HG03039 (cell line): ENCODE measurements around the gene ULBP2.

Experiments used
- ATAC-seq: cut with Tn5 transposase; IDR thresholded peaks from one replicate; pipeline ENCODE4 v1.9.1; 2021; ENCODE audit warnings: mild to moderate bottlenecking, moderate library complexity; ENCODE audit not compliant: unreplicated experiment

The ULBP2 gene

DNA sequence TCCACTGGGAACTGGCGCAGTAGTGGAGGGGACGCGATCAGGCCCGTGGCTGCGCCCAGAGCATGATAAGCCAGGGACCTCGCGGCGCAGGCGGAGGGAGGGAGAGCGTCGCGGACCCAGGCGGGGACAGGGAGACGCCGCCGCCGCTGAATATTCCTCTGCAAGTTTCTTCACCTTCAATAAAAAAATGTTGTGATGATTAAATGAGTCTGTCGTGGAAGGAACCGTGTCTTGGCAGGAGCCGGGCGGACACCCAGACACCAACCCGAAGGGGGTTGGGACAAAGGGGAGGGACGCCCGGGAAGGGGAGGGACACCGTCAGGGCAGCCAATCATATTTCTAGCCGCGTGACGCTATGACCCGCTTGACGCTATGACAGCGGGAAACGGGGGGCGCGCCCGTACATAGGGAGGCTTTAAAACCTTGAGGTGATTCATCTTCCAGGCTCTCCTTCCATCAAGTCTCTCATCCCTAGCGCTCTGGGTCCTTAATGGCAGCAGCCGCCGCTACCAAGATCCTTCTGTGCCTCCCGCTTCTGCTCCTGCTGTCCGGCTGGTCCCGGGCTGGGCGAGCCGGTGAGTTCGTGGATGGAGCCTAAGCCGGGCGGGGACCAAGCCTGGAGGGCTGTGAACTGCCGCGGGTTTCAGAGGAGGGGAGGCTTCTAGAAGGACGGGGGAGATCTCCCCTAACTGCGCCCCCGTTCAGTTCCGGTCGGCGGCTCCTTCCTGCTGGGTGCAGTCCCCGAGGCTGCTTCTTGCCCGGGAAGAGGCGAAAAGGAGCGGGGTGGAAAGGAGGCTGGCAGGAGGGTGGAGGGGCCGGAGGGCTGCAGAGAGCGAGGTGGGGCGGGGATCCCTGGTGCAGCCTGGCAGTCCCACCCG is at the start of gene ULBP2:
ULBP2 (plus strand) TSS at position 432 of the 878 bp plus-strand sequence; CDS start at position 491, 59 bp downstream.
- no peak for ATAC-seq

DNA sequence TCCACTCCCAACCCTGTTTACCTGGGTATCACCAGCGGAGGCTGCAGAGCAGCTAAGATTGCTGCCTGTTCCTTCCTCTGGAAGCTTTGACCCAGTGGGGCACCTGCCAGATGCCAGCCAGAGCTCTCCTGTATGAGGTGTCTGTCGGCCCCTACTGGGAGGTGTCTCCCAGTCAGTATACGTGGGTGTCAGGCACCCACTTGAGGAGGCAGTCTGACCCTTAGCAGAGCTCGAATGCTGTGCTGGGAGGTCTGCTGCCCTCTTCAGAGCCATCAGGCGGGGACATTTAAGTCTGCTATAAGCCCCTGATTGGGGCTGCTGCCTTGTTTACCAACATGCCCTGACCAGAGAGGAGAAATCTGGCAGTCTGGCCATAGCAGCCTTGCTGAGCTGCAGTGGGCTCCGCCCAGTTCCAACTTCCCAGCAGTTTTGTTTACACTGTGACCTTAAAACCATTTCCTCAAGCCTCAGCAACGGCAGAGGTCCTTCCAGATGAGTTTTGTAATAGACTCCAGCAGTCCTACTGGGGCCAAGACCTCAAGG is 46.7 kb upstream of the ULBP2 start:
- no peak for ATAC-seq

- ATAC-seq, result no peak
Measured at GRCh38 chr6:149895833-149896271, 46.0 kb upstream of the ULBP2 start.

GRCh38 chr6:149896491-149896890 is 45.3 kb upstream of the ULBP2 start:
- no peak for ATAC-seq

DNA sequence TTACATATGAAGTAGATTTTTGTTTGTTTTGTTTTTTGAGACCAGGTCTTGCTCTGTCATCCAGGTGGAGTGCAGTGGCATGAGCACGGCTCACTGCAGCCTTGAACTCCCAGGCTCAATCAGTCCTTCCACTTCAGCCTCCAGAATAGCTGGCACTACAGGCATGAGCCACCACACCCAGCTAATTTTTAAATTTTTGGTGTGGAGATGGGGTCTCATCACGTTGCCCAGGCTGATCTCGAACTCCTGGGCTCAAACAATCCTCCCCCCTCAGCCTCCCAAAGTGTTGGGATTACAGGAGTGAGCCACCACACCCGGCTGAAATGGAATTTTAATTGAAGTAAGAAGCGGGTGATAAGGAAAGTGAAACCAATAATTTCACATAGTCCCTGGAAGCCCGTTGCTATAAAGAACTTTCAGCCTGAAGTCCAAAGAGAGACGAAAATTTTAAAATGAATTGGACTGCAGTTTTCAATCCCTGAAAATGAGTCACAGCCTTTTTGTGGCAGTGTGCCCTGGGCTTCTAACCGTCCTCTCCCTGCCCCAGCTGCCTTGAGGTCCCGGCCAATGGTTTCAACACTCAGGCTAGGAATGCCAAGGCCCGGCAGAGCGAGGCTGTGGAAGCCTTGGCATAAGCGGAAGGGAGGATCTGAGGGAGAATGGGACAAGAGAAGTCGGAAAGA is 44.7 kb upstream of the ULBP2 start:
- ATAC-seq, result no peak

- ATAC-seq, result no peak
Measured at GRCh38 chr6:149897855-149898744, 43.7 kb upstream of the ULBP2 start, which contains the start of gene RAET1E. RAET1E (minus strand) TSS chr6:149898113; CDS start chr6:149890901, 7,212 bp downstream.

DNA sequence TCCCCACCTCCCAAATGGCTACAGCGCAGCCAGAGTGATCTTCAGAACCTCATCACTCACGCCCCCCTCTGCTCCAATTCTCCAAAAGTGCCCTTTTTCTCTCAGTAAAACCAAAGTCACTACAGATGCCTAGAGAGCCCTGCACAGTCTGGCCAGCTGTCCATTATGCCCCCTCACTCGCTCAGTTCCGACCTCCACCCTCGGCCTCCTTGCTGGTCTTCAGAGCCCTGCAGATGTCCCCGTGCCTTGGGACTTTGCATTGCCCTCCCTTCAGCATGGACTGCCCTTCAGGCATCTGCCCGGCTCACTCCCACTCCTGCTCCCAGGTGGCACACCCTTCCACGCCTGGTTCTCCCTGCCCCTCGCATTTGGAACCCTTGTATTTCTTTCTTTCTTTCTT is 42.8 kb upstream of the ULBP2 start:
- ATAC-seq, result no peak

GRCh38 chr6:149899486-149899885 is 42.3 kb upstream of the ULBP2 start:
- no peak for ATAC-seq

DNA sequence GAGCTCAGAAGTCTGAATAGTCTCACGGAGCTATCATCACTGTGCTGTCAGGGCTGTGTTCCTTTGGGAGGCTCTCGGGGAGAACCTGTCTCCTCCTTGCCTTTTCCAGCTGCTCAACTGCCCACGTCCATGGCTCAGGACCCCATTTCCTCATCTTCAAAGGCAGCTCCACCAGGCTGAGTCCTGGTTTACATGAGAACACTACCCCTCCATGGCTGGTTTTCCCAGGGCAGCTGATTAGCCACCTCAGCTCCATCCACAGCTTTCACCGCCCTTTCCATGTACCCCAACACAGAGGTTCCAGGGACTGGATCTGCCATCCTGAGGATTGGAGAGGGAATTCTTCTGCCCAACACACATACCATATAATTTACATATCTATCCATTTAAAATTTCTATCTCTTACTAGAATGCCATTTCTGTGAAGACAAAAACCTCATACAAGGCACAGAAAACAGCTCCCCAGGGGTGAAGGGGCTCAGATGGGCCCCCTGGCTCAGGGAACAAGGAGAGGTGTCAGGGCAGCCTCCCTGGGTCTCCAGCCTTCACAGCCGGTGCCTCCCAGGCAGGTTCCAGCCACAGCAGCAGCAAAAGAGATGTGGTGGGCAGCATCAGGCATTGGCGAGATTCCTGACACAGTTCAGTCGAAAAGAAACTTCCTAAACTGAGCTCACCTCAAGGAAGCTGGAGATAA is 41.7 kb upstream of the ULBP2 start:
- no peak for ATAC-seq

GRCh38 chr6:149900620-149901443 is 41.0 kb upstream of the ULBP2 start:
- ATAC-seq, result no peak

GRCh38 chr6:149901444-149902140 is 40.2 kb upstream of the ULBP2 start:
- no peak for ATAC-seq

- ATAC-seq, result no peak
Measured at GRCh38 chr6:149903938-149904611, 37.7 kb upstream of the ULBP2 start.

- no peak for ATAC-seq
Measured at GRCh38 chr6:149904661-149905370, 37.0 kb upstream of the ULBP2 start.

DNA sequence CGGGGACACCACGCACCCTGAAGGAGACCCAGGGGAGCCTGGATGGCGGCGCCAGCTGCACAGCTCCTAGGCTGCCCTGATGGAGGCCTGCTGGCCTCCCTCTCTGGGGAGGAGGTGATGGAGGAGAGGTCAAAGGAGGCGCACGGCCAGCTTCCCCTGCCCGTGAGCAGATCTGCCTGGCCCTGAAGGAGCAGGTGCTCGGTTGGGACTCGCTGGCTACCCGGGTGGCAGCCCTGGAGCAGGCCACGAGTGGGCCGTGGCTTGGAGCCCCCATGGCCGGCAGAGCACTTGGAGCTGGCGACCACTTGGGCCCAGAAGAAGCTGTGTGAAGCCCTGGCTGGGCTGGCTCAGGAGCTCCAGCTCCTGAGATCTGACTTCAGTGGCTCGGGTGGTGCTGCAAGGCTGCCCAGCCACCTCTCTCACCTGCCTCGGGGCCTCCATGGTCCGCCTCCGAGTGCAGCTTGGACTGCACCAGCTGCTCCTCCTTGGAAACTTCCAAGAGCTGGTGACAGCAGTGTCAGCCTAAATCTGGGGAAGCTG is 36.4 kb upstream of the ULBP2 start:
- no peak for ATAC-seq

- no peak for ATAC-seq
Measured at GRCh38 chr6:149905911-149906371, 35.9 kb upstream of the ULBP2 start.

DNA sequence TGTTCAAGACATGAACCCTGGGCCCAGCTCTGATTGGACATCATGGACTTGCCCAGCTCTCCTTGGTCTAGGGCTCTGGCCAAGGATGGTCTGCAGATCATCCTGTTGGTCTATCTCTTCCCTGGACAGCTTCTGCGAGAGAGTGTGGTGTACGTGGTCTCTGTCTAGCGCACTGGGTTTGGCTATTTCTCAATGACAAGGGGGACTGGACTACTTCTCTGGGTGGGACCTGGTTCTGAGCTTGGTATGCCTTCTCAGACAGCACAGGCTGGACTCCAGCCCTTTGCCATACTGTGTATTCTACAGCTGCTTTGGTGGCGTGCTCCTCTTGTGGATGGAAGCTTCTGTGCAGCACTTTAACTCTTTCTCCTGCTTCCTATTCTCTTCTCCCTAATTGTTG is 35.4 kb upstream of the ULBP2 start:
- ATAC-seq, result no peak

DNA sequence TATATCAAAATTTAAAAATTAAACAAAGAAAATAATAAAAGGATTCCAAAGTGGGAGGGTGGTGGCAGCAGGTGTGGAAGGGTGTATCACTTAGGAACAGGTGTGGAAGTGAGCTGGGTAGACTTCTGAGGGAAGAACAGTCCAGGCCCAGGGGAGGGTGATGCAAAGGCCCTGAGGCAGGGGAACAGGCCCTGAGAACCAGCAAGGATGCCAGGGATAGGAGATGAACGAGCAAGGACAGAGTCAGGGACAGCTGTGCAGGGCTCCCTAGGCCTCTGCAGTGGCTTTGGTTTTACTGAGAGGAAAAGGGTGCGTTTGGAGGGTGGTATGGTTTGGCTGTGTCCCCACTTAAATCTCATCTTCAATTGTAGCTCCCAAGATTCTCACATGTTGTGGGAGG is 34.5 kb upstream of the ULBP2 start:
- ATAC-seq, result no peak
